ENCODE results near the gene LMF2. TPM values are rescaled to one million over a fixed set of nuclear protein-coding genes. Genes with fewer than 3 reads are reported as not detected.
"Not testable (repeated sequence)": the region's sequence is repeated elsewhere in the genome, so short reads cannot be mapped to it uniquely, and the experiment has no call there.

LMF2 gene
- total RNA-seq, 3 donors from 2014 or later: 68.7 to 79.9 (median 72.2) TPM

DNA sequence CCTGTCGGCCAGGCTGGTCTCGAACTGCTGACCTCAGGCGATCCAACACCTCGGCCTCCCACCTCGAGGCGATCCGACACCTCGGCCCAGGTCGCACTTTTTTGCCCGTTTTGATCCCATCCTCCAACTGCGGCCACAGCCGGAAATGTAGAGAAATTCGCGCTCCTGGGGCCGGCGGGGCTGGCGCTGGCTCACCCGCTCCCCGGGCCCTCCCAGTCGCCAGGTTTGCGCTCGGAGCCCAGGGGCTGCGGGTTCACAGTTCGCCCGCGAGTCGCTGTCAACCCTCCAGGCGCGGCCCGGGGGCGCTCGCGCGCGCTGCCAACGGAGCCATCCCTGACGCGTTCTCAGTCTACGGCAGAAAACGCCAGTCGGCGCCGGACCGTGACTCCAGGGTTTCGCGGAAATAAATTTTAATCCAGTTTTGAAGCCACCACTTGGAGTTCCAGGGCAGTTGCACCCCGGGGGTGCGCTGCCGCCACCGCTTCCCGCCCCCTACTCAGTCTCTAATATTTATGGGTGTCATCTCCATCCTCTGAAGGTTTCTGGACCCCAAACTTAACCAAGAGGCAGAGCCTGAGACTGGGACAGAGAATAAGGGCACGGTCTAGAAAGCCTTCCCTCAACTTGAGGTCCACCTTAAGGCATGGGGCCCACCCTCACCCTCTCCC is 36.7 kb upstream of the LMF2 start:
- peak overlapping the region; percentile 61 for H3K4me3 Mint-ChIP-seq
- peak; percentile 82 for DNase-seq
- no peaks in the 10 kb centered on the region for H3K36me3 Mint-ChIP-seq (ENCODE audit: insufficient read depth)
- peaks cover 56% of the 10 kb centered on the region for H3K4me1 Mint-ChIP-seq (ENCODE audit: low read depth)
- no peaks in the 10 kb centered on the region for H3K27me3 Mint-ChIP-seq (ENCODE audit: low read depth)
- ATAC-seq: peak; percentile 53 to 54
- no peaks in the 10 kb centered on the region for H3K9me3 Mint-ChIP-seq

DNA sequence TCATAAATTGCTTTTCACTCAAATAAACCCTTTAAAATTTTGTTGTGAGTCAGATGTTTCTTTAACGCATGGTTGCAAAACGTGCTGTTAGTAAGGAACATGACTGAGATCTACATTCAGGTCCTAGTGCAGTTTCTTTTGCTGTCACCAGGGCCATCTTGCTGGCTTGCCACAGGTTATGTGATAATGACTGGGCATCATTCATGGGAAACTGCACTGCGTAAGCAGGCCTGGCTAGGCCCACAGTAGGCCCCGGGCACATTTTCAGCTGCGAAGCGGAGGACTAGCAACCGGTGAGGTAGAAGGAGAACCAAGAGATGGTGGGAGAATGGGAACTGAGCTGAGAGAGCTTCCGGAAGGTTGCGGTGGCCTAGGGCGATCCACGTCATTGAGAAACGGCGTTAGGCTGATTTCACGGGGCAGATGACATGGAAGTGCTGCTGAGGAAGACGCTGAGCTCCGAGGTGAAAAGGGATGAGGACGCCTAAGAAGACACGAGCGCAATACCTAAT is 35.0 kb upstream of the LMF2 start:
- H3K4me3 Mint-ChIP-seq: peak overlapping the region; percentile 27
- peaks cover 66% of the 10 kb centered on the region for H3K4me1 Mint-ChIP-seq (ENCODE audit: low read depth)
- DNase-seq (no peak), ATAC-seq (peak; percentile 5 to 20)
- H3K27me3 Mint-ChIP-seq (ENCODE audit: low read depth): no peaks in the 10 kb centered on the region
- no peaks in the 10 kb centered on the region for H3K36me3 Mint-ChIP-seq (ENCODE audit: insufficient read depth)
- H3K9me3 Mint-ChIP-seq: no peaks in the 10 kb centered on the region

DNA sequence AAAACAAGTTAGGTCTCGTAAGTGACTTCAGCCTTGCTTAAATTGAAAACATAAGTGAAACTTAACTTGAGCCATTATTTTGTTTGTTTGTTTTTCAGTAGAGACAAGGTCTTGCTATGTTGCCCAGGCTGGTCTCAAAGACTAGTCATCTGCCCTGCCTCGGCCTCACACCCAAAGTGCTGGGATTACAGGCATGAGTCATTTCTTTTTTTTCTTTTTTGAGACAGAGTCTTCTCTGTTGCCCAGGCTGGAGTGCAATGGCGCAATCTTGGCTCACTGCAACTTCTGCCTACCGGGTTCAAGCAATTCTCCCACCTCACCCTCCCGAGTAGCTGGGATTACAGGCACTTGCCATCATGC is 34.1 kb upstream of the LMF2 start:
- not testable (repeated sequence) for ATAC-seq; H3K9me3 Mint-ChIP-seq; DNase-seq; H3K27me3 Mint-ChIP-seq (ENCODE audit: low read depth); H3K4me3 Mint-ChIP-seq; H3K36me3 Mint-ChIP-seq (ENCODE audit: insufficient read depth)
- peaks cover 67% of the 10 kb centered on the region for H3K4me1 Mint-ChIP-seq (ENCODE audit: low read depth)

DNA sequence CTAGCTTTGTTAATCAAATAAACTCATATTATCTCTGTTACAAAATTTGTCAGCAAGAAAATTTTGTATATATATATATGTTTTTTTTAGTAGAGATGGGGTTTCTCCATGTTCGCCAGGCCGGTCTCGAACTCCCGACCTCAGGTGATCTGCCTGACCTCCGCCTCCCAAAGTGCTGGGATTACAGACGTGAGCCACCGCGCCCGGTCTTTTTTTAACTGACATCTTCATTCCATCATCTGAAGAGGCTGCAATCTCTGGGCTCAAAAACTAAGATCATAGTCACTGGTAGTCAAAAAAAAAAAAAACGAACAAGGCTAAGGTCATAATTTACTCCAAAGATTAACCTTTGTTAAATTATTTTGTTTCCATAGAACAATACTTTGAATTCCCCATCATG is 32.9 kb upstream of the LMF2 start:
- no peaks in the 10 kb centered on the region for H3K27me3 Mint-ChIP-seq (ENCODE audit: low read depth)
- peaks cover 58% of the 10 kb centered on the region for H3K4me1 Mint-ChIP-seq (ENCODE audit: low read depth)
- ATAC-seq (no peak), DNase-seq (no peak)
- H3K9me3 Mint-ChIP-seq: no peaks in the 10 kb centered on the region
- H3K4me3 Mint-ChIP-seq: peak overlapping the region; percentile 5
- H3K36me3 Mint-ChIP-seq (ENCODE audit: insufficient read depth): no peaks in the 10 kb centered on the region

DNA sequence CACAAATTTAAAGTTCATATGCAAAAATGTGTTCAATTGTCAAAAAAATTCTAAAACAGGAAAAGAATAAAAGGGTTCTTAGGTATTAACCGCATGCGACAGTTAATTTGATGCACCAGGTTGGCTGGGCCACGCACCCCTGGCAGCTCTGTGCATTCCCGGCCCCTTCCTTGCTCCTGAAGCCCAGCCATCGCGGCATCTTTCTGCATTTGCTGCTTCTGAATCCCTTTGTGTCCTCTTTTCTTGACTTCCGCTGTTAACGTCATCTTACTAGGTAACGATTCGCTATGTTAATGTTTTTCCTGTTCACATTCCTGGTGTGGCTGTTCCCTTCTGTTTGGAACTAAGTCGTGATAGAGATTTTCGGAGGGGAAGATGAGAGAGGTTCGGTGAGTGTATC is 30.3 kb upstream of the LMF2 start:
- no peak for ATAC-seq
- no peaks in the 10 kb centered on the region for H3K27me3 Mint-ChIP-seq (ENCODE audit: low read depth)

DNA sequence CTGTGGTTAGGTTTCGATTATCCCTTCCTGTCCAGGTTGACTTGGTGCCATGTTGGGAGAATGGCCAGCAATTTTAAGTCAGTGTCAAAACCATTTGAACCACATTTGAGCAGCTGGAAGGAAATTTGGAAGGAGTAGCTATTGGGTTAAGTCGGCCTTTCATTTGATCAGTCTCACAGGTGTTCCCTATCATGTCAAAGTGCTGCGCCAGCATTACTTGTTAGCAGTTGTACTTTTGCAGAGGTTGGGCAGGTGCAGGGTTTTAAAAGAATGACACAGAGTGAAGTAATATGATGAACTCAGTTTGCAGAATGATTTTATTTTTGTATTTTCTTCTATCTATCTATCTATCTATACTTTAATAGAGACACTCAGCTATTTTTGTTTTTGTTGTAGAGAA is 28.7 kb upstream of the LMF2 start:
- no peak for DNase-seq
- no peak for ATAC-seq
- peaks cover 53% of the 10 kb centered on the region for H3K4me1 Mint-ChIP-seq (ENCODE audit: low read depth)
- no peaks in the 10 kb centered on the region for H3K36me3 Mint-ChIP-seq (ENCODE audit: insufficient read depth)
- no peaks in the 10 kb centered on the region for H3K9me3 Mint-ChIP-seq
- H3K4me3 Mint-ChIP-seq: no peak overlapping the region
- H3K27me3 Mint-ChIP-seq (ENCODE audit: low read depth): no peaks in the 10 kb centered on the region

More for the DNA sequence above, 30.3 kb upstream of the LMF2 start:
- Mint-ChIP-seq H3K9me3 (no peaks in the 10 kb centered on the region), H3K36me3 (ENCODE audit: insufficient read depth) (no peaks in the 10 kb centered on the region), H3K4me3 (no peak overlapping the region), H3K4me1 (ENCODE audit: low read depth) (peaks cover 64% of the 10 kb centered on the region)
- no peak for DNase-seq

DNA sequence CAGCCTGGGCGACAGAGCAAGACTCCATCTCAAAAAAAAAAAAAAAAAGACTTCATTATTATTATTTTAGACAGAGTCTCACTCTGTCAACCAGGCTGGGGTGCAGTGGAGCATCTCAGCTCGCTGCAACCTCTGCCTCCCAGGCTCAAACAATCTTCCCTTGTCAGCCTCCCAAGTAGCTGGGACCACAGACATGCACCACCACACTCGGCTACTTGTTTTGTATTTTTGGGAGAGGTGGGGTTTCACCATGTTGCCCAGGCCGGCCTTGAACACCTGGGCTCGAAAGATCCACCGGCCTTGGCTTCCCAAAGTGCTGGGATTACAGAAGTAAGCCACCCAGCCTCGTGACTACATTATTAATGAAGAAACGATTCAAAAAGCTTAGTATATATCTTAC is 27.6 kb upstream of the LMF2 start:
- peaks cover 45% of the 10 kb centered on the region for H3K4me1 Mint-ChIP-seq (ENCODE audit: low read depth)
- no peak for ATAC-seq
- no peak for DNase-seq

DNA sequence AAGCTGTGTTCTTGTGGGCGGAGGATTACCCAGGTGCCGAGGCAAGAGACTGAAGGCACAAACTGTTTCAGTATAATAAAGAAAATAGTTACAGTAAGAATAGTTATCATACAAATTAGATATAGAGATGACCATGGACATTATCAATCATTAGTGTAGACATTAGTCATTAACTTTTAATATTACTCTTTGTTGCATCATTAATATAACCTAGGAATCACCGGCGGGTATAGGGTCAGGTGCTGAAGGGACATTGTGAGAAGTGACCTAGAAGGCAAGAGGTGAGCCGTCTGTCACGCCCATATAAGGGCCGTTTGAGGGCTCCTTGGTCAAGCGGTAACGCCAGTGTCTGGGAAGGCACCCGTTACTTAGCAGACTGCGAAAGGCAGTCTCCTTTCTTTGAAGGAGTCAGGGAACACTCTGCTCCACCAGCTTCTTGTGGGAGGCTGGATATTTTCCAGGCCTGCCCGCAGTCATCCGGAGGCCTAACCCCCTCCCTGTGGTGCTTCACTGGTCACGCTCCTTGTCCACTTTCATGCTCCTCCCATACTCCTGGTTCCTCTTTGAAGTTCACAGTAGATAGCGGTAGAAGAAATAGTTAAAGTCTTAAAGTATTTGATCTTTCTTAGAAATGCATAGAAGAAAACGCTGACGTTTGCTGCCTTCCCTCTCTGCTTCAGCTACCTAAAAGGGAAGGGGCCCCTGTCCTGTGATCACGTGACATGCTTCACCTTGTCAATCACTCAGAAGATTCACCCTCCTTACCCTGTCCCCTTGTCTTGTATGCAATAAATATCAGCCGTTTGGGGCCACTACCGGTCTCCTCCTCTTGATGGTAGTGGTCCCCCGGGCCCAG is 26.6 kb upstream of the LMF2 start:
- H3K4me3 Mint-ChIP-seq; DNase-seq; H3K36me3 Mint-ChIP-seq (ENCODE audit: insufficient read depth); ATAC-seq; H3K27me3 Mint-ChIP-seq (ENCODE audit: low read depth); H3K9me3 Mint-ChIP-seq: not testable (repeated sequence)
- peaks cover 37% of the 10 kb centered on the region for H3K4me1 Mint-ChIP-seq (ENCODE audit: low read depth)

More for the DNA sequence above, 27.6 kb upstream of the LMF2 start:
- Mint-ChIP-seq H3K4me3 (no peak overlapping the region), H3K27me3 (ENCODE audit: low read depth) (no peaks in the 10 kb centered on the region), H3K36me3 (ENCODE audit: insufficient read depth) (no peaks in the 10 kb centered on the region), H3K9me3 (no peaks in the 10 kb centered on the region)

DNA sequence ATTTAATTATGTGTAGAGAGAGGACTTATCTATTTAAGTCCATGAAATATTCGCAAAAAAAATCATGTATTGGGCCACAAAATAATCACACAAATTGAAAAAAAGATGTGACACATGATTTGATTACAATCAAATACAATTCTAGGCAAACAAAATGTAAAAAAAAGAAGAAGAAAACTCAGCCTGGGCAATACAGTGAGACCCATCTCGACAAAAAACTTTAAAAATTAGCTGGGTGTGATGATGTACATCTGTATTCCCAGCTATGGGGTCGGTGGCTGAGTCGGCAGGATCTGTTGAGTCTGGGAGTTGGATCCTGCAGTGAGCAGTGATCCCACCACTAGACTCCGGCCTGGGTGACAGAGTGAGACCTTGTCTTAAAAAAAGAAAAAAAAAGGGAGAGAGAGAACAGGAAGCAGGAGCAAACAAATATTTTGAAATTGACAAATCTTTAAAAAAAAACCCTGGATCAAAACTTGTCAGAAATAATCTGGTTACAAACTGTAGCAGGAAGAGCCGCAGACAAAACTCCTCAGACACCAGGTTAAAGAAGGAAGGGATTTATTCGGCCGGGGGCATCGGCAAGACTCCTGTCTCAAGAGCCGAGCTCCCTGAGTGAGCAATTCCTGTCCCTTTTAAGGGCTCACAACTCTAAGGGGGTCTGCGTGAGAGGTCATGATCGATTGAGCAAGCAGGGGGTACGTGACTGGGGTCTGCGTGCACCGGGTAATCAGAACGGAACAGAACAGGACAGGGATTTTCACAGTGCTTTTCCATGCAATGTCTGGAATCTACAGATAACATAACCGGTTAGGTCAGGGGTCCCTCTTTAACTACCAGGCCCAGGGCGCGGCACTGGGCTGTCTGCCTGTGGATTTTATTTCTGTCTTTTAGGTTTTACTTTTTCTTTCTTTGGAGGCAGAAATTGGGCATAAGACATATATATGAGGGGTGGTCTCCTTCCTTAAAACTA is 25.6 kb upstream of the LMF2 start:
- Mint-ChIP-seq H3K4me3 (peak overlapping the region; percentile 90), H3K36me3 (ENCODE audit: insufficient read depth) (no peaks in the 10 kb centered on the region), H3K27me3 (ENCODE audit: low read depth) (no peaks in the 10 kb centered on the region), H3K9me3 (no peaks in the 10 kb centered on the region), H3K4me1 (ENCODE audit: low read depth) (peaks cover 40% of the 10 kb centered on the region)
- no peak for DNase-seq
- no peak for ATAC-seq

DNA sequence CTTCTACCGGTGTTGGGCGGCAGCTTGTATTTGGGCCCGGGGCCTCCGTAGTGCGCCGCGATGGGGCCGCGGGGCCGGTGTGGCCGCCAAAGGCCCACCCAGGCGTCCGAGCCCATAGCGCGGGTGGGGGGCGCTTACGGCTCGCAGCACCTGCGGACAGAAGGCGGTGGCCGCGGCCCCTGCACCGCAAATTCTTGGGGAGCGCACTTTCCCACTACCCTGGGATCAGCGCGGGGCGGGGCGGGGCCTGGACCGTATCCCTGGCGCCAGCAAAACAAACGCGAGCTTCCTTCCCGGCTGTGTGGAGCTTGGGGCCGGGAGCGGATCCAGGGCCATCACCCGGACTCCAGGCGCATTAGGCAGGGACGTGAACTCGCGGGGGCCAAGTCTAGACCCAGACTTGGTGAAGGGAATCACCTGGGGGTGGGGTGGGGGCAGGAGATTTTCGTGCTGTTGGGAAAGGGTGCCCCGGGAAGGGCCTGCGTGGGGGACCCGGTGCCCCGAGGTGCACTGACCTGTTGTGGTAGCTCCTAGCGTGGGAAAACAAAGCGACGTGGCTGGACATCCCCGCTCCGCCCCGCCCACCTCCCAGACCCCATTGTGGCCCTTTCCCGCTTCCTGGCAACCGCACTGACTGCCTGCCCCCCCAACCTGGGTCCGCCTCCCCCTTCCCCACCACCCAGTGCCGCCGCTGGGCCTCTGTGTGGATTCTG is 24.6 kb upstream of the LMF2 start:
- H3K36me3 Mint-ChIP-seq (ENCODE audit: insufficient read depth): no peaks in the 10 kb centered on the region
- no peaks in the 10 kb centered on the region for H3K27me3 Mint-ChIP-seq (ENCODE audit: low read depth)
- no peak for DNase-seq
- H3K4me3 Mint-ChIP-seq: peak overlapping the region; percentile 90
- no peaks in the 10 kb centered on the region for H3K9me3 Mint-ChIP-seq
- ATAC-seq: no peak
- H3K4me1 Mint-ChIP-seq (ENCODE audit: low read depth): peaks cover 43% of the 10 kb centered on the region

DNA sequence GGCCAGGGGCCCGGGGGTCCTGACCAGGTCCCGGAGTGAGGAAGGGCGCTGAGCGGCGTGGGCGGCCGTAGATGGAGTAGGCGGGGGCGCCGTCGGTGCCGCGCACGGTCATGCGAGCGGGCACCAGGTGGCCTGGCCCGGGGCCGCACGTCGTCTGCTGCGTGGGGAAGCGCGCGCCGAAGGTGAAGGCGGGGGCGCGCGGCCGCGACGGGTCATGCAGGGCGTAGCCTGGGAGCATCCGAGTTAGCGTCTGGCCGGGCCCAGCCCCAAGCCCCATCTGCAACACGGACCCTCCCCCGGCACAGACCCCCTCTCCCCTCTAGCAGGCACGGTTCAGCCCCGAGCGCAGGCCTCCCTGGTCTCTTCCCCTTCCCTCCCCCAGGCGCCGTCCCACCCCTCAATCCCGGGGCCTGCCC is 24.1 kb upstream of the LMF2 start:
- H3K9me3 Mint-ChIP-seq: no peaks in the 10 kb centered on the region

DNA sequence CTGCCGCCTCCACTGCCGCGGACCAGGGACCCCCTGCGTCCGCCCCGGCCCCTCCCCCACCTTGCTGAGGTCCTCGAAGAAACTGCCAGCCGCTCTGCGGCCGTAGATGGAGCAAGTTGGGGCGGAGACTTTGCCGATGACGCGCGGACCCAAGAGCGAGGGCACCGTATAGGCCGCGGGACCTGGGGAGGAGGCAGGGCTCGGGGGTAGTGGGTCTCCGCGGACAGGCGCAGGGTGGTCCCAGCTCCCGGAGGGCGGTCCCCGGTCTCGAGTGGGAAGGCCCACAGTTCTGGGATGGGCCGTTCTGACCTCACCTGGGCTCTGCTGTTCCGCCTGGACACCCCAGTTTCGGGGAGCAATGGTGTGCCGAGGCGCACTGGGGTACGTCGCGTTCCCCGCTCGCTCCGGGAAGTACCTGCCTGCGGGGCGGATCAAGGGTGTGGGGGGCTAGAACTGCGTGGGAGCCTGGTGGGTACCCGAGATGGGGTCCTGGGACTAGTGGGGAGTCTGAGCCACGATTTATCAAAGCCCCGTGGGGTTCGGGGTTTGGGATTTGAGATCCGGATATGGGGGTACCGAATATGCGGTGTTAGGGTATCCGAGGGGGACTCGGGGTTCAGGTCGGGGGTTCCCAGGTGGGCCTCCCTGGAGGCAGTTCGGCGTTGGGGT is 23.5 kb upstream of the LMF2 start:
- Mint-ChIP-seq H3K4me3 (peak overlapping the region; percentile 90), H3K27me3 (ENCODE audit: low read depth) (no peaks in the 10 kb centered on the region), H3K9me3 (no peaks in the 10 kb centered on the region), H3K4me1 (ENCODE audit: low read depth) (peaks cover 48% of the 10 kb centered on the region), H3K36me3 (ENCODE audit: insufficient read depth) (no peaks in the 10 kb centered on the region)
- peak; percentile 72 for DNase-seq
- peak; percentile 49 to 52 for ATAC-seq

More for the DNA sequence above, 24.1 kb upstream of the LMF2 start:
- peaks cover 47% of the 10 kb centered on the region for H3K4me1 Mint-ChIP-seq (ENCODE audit: low read depth)
- DNase-seq: peak; percentile 58
- H3K27me3 Mint-ChIP-seq (ENCODE audit: low read depth): no peaks in the 10 kb centered on the region
- peak overlapping the region; percentile 90 for H3K4me3 Mint-ChIP-seq
- peak; percentile 41 to 44 for ATAC-seq
- no peaks in the 10 kb centered on the region for H3K36me3 Mint-ChIP-seq (ENCODE audit: insufficient read depth)

DNA sequence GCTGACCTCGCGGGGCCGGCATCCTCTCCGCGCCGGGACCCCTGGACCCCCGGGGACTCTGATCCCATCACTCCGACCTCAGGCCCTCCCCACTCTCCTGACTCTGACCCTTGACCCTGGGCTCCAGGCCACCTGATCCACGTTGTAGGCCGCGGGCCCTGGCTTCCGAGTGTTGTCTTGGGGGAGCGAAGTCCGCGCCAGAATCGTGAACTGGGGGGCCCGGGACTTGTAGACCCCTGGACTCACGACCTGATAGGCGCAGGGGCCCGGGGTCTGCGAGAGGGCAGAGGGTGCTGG is 23.0 kb upstream of the LMF2 start:
- no peaks in the 10 kb centered on the region for H3K36me3 Mint-ChIP-seq (ENCODE audit: insufficient read depth)
- H3K4me3 Mint-ChIP-seq: peak overlapping the region; percentile 90
- H3K9me3 Mint-ChIP-seq: no peaks in the 10 kb centered on the region
- ATAC-seq: peak in 1 of 2 donors; percentile 0
- H3K27me3 Mint-ChIP-seq (ENCODE audit: low read depth): no peaks in the 10 kb centered on the region
- DNase-seq: no peak
- peaks cover 48% of the 10 kb centered on the region for H3K4me1 Mint-ChIP-seq (ENCODE audit: low read depth)

All from activated T-cell treated with anti-CD3 and anti-CD28 coated beads, Interleukin-2, amount 50 U/mL, for 4 hours (primary cell).